Mononuclear cell (primary cell): ENCODE data around the gene TMEM202. TPM values are rescaled to one million over a fixed set of nuclear protein-coding genes. Genes with fewer than 3 reads are reported as not detected.
"Not testable (repeated sequence)": the region's sequence is repeated elsewhere in the genome, so short reads cannot be mapped to it uniquely, and the experiment has no call there.

ENCODE experiments used
- H3K27me3 ChIP-seq: 2 replicates; pipeline ENCODE4 v1.6.0; 2011; ENCODE audit warnings: low read length, control low read depth; ENCODE audit not compliant: insufficient read depth
- H3K4me1 ChIP-seq: 2 replicates; pipeline ENCODE4 v1.5.1; 2011; ENCODE audit warnings: mild to moderate bottlenecking, low read length, control low read depth; ENCODE audit not compliant: insufficient read depth
- H3K4me3 ChIP-seq: 2 replicates; pipeline ENCODE4 v1.5.1; 2011; ENCODE audit warnings: mild to moderate bottlenecking, low read length, moderate library complexity
- H3K9me3 ChIP-seq: 2 replicates; pipeline ENCODE4 v1.5.1; 2011; ENCODE audit warnings: low read depth, mild to moderate bottlenecking, control low read depth, low read length
- total RNA-seq: library from RNA; depleted of rRNA; stranded (reverse); fragments of >200 nt; gene quantifications from one replicate; pipeline ENCODE4 v1.2.3, GENCODE V29; 2012

The TMEM202 gene
- total RNA-seq, 1 donor, result not detected

DNA sequence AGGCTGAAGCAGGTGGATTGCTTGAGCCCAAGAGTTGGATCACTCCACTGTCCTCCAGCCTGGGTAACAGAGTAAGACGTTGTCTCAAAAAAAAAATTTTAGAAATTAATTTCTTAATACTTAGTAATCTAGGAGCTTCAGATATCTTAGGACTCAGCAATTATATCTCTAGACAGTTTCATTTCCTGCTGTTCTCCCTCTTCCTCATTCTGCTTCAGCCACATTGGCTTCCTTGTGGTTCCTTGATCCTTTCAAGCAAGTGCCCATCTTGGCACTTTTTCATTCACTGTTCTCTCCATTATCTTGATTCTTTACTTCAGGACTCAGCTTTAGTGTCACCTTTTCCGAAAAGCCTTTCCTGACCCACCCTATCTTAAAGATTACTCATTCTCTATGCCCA, 22.5 kb downstream of the TMEM202 start:
- no peak overlapping the region for H3K4me3 ChIP-seq

DNA sequence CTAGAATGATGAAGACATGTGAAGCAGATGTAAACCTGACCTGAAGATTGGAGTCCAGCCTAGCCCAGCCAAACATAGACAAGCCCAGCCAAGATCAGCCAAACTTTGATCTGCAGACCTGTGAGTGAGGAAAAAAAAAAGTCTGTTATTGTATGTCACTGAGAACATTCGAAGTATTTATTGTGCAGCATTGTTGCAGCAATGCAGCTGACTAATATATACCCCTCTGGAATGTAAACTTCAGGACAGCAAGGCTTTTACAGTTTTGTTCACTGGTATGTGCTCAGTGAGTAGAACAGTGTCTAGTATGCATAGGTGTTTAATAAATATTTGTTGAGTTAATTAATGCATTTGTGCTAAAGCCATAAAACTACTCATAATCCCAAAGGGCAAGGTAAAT, 23.4 kb downstream of the TMEM202 start:
- Histone ChIP-seq H3K27me3 (no peaks in the 10 kb centered on the region), H3K4me1 (peaks cover 5% of the 10 kb centered on the region), H3K4me3 (no peak overlapping the region), H3K9me3 (peaks cover 13% of the 10 kb centered on the region)

More for the DNA sequence above, 22.5 kb downstream of the TMEM202 start:
- Histone ChIP-seq H3K4me1 (peaks cover 5% of the 10 kb centered on the region), H3K9me3 (peaks cover 5% of the 10 kb centered on the region), H3K27me3 (no peaks in the 10 kb centered on the region)

DNA sequence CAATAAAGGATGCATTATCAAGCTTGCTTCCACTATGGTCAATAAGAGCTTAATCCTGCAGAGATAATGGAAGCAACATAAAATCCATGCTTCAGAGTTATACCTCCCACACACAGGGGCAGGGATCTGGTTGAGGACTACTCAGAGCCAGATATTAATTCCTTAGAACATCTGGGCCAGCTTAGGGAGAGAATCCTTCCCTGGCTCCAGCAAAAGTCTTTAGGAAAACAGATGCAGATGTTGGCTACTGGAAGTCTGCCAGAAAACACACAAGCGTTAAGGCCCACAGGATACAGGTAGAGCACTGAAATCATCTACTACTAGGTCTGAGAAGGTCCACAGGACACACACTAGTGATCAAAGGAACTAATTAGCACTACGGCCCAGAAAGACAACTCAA, 25.2 kb downstream of the TMEM202 start:
- peaks cover 15% of the 10 kb centered on the region for H3K9me3 ChIP-seq
- no peak overlapping the region for H3K4me3 ChIP-seq
- H3K4me1 ChIP-seq, result peaks cover 5% of the 10 kb centered on the region
- no peaks in the 10 kb centered on the region for H3K27me3 ChIP-seq

DNA sequence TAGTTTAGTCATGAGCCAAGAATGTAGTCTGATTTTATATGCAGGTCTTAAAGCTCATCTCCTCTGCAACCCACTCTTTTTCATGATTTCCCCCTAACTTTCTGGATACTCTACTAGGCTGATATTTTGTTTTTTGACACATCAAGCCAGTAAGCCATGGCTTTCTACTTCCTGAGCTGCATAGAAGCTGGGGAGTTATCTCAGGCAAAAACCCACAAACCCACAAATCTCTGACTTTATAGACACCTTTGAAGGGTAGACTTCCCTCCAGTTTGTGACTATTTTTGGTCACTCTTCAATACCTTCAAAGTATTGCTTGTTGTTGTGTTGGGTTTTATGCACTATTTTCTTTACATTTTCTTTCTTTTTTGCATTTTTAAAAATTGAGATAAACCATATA, 28.6 kb downstream of the TMEM202 start:
- Histone ChIP-seq H3K4me1 (no peaks in the 10 kb centered on the region), H3K4me3 (no peak overlapping the region), H3K27me3 (no peaks in the 10 kb centered on the region), H3K9me3 (peaks cover 15% of the 10 kb centered on the region)

DNA sequence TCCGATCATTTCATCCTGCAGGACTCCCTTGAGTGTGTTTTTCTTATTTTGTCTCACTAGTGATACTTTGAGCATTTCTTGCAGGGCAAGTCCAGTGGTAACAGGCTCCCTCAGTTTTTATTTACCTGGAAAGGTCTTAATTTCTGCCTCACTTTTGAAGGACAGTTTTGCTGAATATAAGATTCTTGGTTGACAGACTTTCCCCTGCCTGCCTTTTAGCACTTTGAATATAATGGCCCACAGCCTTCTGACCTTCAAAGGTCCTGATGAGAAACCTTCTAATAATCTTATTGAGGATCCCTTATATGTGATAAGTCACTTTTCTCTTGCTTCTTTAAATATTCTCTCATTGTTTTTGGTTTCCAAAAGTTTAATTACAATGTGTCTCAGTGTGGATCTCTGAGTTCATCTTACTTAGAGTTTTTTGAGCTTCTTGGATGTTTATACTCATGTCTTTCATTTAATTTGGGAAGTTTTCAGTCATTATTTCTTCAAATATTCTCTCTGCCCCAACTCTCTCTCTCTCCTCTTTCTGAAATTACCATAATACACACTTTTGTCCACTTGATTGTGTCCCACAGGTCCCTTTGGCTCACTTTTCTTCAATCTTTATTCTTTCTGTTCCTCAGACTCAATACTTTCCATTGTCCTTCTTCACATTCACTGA, 39.7 kb downstream of the TMEM202 start:
- H3K27me3 ChIP-seq, result peaks cover 19% of the 10 kb centered on the region
- H3K4me3 ChIP-seq, result no peak overlapping the region
- H3K9me3 ChIP-seq, result peaks cover 11% of the 10 kb centered on the region
- H3K4me1 ChIP-seq, result no peaks in the 10 kb centered on the region

DNA sequence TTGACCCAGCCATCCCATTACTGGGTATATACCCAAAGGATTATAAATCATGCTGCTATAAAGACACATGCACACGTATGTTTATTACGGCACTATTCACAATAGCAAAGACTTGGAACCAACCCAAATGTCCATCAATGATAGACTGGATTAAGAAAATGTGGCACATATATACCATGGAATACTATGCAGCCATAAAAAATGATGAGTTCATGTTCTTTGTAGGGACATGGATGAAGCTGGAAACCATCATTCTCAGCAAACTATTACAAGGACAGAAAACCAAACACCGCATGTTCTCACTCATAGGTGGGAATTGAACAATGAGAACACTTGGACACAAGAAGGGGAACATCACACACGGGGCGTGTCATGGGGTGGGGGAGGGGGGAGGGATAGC, 44.7 kb downstream of the TMEM202 start:
- not testable (repeated sequence) for H3K9me3 ChIP-seq, H3K27me3 ChIP-seq, H3K4me3 ChIP-seq, H3K4me1 ChIP-seq

DNA sequence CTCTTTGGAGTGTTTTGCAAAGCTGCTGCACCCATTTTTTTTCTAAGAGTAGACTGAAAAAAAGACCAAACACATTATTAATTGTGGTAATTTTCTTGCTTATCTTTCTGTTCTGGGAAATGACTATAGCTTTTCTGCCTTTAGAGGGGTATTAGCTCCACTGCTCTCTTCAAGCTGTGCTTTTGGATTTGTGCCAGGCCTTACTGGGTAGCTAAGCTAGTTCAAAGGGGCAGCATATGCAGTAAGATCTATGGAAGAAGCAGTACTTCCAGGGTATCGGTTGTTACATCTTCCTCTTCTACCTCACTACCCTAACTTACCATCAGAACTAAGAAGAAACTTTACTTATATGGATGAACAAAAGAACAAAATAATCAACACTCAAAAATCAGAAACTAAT, 47.3 kb downstream of the TMEM202 start:
- peaks cover 6% of the 10 kb centered on the region for H3K27me3 ChIP-seq
- H3K4me3 ChIP-seq, result no peak overlapping the region
- no peaks in the 10 kb centered on the region for H3K9me3 ChIP-seq
- H3K4me1 ChIP-seq, result no peaks in the 10 kb centered on the region

DNA sequence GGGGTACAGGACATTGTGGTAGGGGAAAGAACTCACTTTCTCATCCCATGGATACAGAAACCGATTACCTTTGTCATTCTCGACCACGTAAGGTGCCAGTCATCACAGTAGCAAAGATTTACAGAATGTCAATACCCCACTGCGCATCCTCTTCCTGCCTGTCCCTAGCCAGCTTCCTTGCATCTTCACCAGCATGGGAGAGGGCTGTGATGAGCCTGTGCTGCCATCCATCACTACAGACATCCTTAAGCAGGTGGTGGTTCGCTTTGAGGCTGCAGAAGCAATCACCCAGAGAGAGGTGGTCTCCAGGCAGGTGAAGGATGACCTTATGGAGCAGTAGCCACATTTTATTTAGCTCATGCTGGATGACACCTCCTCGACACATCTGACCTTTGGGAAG, 52.7 kb downstream of the TMEM202 start:
- H3K4me3 ChIP-seq, result no peak overlapping the region
- H3K27me3 ChIP-seq, result peaks cover 6% of the 10 kb centered on the region
- H3K4me1 ChIP-seq, result no peaks in the 10 kb centered on the region
- H3K9me3 ChIP-seq, result no peaks in the 10 kb centered on the region

DNA sequence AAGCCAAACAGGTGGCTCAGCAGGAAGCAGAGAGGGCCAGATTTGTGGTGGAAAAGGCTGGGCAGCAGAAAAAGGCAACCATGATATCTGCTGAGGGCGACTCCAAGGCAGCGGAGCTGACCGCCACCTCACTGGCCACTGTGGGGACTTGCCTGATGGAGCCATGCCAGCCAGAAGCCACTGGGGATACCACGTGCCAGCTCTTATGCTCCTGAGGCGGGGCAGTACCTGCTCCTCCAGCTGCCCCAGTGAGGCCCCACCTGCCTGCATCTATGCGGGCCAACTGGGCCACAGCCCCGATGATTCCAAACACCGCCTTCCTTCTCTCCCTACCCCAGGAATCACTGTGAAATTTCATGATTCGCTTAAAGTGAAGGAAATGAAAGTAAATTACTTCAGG, 53.1 kb downstream of the TMEM202 start:
- Histone ChIP-seq H3K27me3 (peaks cover 6% of the 10 kb centered on the region), H3K4me3 (no peak overlapping the region), H3K4me1 (no peaks in the 10 kb centered on the region), H3K9me3 (no peaks in the 10 kb centered on the region)

DNA sequence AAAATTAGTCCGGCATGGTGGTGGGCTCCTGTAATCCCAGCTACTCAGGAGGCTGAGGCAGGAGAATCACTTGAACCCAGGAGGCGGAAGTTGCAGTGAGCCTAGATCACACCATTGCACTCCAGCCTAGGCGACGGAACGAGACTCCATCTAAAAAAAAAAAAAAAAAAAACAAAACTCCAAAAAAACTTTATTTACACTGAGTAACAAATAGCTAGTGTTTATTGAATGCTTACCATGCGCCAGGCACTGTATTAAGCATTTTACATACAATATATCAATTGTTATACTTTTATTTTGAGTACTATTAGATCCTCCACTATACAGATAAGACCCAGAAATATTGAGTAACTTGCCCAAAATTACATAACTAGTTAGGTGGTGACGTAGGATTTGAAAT, 58.6 kb downstream of the TMEM202 start:
- Histone ChIP-seq H3K9me3 (no peaks in the 10 kb centered on the region), H3K4me3 (no peak overlapping the region), H3K27me3 (no peaks in the 10 kb centered on the region), H3K4me1 (no peaks in the 10 kb centered on the region)

Other genes with a start within 250 kb of the TMEM202 start
- not detected for gene GRAMD2A, start 200.5 kb upstream of the TMEM202 start, total RNA-seq
- gene PKM, start 167.1 kb upstream of the TMEM202 start, total RNA-seq, result 470 TPM
- gene PARP6, start 125.8 kb upstream of the TMEM202 start, total RNA-seq, result 65.4 TPM
- gene CELF6, start 78.1 kb upstream of the TMEM202 start, total RNA-seq, result 0.84 TPM
- gene HEXA, start 22.3 kb upstream of the TMEM202 start, total RNA-seq, result 70.2 TPM
- 106 TPM for gene ARIH1, start 76.0 kb downstream of the TMEM202 start, total RNA-seq